HL-60 (cell line): ENCODE data around the gene TAF15.

ENCODE experiments used
- GABPA ChIP-seq: IDR thresholded peaks from 2 replicates; pipeline ENCODE4 v1.6.1; 2012; ENCODE audit warnings: low read depth
- POLR2AphosphoS5 ChIP-seq: IDR thresholded peaks from 2 replicates; pipeline ENCODE4 v1.6.1; 2012; ENCODE audit warnings: low read depth
- REST ChIP-seq: IDR thresholded peaks from 2 replicates; pipeline ENCODE4 v1.6.1; 2012; ENCODE audit warnings: low read depth; ENCODE audit not compliant: insufficient replicate concordance
- TF ChIP-seq, protein P1 (sequence below): IDR thresholded peaks from one replicate; pipeline ENCODE4 v1.5.1; 2011; ENCODE audit warnings: low read length, control low read depth, inconsistent platforms; ENCODE audit not compliant: insufficient read depth

- TF ChIP-seq GABPA (no peak), POLR2AphosphoS5 (no peak), REST (no peak)
- TF ChIP-seq, protein P1, sequence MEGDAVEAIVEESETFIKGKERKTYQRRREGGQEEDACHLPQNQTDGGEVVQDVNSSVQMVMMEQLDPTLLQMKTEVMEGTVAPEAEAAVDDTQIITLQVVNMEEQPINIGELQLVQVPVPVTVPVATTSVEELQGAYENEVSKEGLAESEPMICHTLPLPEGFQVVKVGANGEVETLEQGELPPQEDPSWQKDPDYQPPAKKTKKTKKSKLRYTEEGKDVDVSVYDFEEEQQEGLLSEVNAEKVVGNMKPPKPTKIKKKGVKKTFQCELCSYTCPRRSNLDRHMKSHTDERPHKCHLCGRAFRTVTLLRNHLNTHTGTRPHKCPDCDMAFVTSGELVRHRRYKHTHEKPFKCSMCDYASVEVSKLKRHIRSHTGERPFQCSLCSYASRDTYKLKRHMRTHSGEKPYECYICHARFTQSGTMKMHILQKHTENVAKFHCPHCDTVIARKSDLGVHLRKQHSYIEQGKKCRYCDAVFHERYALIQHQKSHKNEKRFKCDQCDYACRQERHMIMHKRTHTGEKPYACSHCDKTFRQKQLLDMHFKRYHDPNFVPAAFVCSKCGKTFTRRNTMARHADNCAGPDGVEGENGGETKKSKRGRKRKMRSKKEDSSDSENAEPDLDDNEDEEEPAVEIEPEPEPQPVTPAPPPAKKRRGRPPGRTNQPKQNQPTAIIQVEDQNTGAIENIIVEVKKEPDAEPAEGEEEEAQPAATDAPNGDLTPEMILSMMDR = no peak
These were observed 35.4 kb upstream of the TAF15 start for GRCh38 chr17:35773679-35774425.
